Keratinocyte (primary cell): ENCODE data around the gene STBD1. TPM values are rescaled to one million over a fixed set of nuclear protein-coding genes. Genes with fewer than 3 reads are reported as not detected.

Experiments used
- DNase-seq: peaks from one replicate; pipeline ENCODE4 v3.0.0-alpha.2; 2011; ENCODE audit warnings: low read depth, missing footprints, low spot score
- FAIRE-seq: peaks from 2 replicates; lab custom pipeline; 2011; peaks lifted over from hg19 to GRCh38; lab: Jason Lieb, UNC
- H2AFZ ChIP-seq: 2 replicates; pipeline ENCODE4 v1.6.0; 2012; ENCODE audit warnings: low read length, control low read depth, inconsistent platforms; ENCODE audit not compliant: control insufficient read depth
- H3K27ac ChIP-seq: 2 replicates; pipeline ENCODE4 v1.5.1; 2011; ENCODE audit warnings: low read length; ENCODE audit not compliant: control insufficient read depth, insufficient read depth
- H3K27me3 ChIP-seq: 3 replicates; pipeline ENCODE4 v1.6.0; 2011; ENCODE audit warnings: low read length; ENCODE audit not compliant: control insufficient read depth, insufficient read depth; ENCODE audit errors: extremely low read depth
- H3K36me3 ChIP-seq, 2 experiments: 2 replicates in 1 of 2; 3 replicates in 1 of 2; pipeline ENCODE4 v1.5.1; 2011; ENCODE audit warnings: low read length in 2 of 2, mild to moderate bottlenecking in 1 of 2; ENCODE audit not compliant: control insufficient read depth in 2 of 2, insufficient read depth in 2 of 2; ENCODE audit errors: extremely low read depth in 1 of 2
- H3K4me1 ChIP-seq: 3 replicates; pipeline ENCODE4 v1.5.1; 2011; ENCODE audit warnings: low read length; ENCODE audit not compliant: control insufficient read depth, insufficient read depth; ENCODE audit errors: extremely low read depth
- H3K4me2 ChIP-seq: 3 replicates; pipeline ENCODE4 v1.6.0; 2011; ENCODE audit warnings: low read depth, low read length; ENCODE audit not compliant: control insufficient read depth, insufficient read depth; ENCODE audit errors: extremely low read depth
- H3K4me3 ChIP-seq, 3 experiments: fragments of 200-600 bp in 1 of 3; sonication (generic) in 1 of 3; 2 replicates in 2 of 3; 3 replicates in 1 of 3; pipeline ENCODE4 v1.5.1; 2011 to 2016; ENCODE audit warnings: low read length in 3 of 3, mild to moderate bottlenecking in 3 of 3, control low read depth in 2 of 3, inconsistent platforms in 1 of 3, low read depth in 1 of 3, mixed read lengths in 1 of 3, mixed run types in 1 of 3, moderate library complexity in 1 of 3; ENCODE audit not compliant: control insufficient read depth in 2 of 3, insufficient read depth in 2 of 3; ENCODE audit errors: extremely low read depth in 1 of 3
- H3K79me2 ChIP-seq: 2 replicates; pipeline ENCODE4 v1.6.0; 2012; ENCODE audit warnings: low read length; ENCODE audit not compliant: control insufficient read depth, insufficient read depth
- H3K9ac ChIP-seq: 3 replicates; pipeline ENCODE4 v1.6.0; 2011; ENCODE audit warnings: low read length; ENCODE audit not compliant: control insufficient read depth, insufficient read depth; ENCODE audit errors: extremely low read depth
- H3K9me1 ChIP-seq: 3 replicates; pipeline ENCODE4 v1.6.0; 2011; ENCODE audit warnings: low read length; ENCODE audit not compliant: control insufficient read depth, insufficient read depth; ENCODE audit errors: extremely low read depth
- H3K9me3 ChIP-seq: 2 replicates; pipeline ENCODE4 v1.5.1; 2012; ENCODE audit warnings: low read depth, low read length; ENCODE audit not compliant: control insufficient read depth
- H4K20me1 ChIP-seq: 3 replicates; pipeline ENCODE4 v1.6.0; 2011; ENCODE audit warnings: low read length; ENCODE audit not compliant: control insufficient read depth, insufficient read depth; ENCODE audit errors: extremely low read depth
- EZH2 ChIP-seq: IDR thresholded peaks from one replicate; pipeline ENCODE4 v1.6.1; 2012; ENCODE audit warnings: inconsistent platforms, mild to moderate bottlenecking, low read length, moderate library complexity
- dilution Hi-C: fragments of 300-500 bp; cut with MboI; formaldehyde crosslinking; loops from one replicate; pipeline ENCODE4 v1.7.0; 2020; ENCODE audit warnings: low sequenced_read_pairs; ENCODE audit not compliant: extremely low pct_ligation_motif_present
- polyA plus RNA-seq, 5 experiments: library from polyadenylated mRNA; depleted of rRNA in 3 of 5; stranded (reverse) in 3 of 5; stranded (forward) in 1 of 5; unstranded in 1 of 5; fragments of >200 nt; gene quantifications; 1 replicate in 1 of 5; 2 replicates in 3 of 5; 3 replicates in 1 of 5; pipeline versions ENCODE4 v1.2.1 to v1.2.3, GENCODE V29; 2011 to 2012; ENCODE audit warnings: missing spikeins in 2 of 5, low read depth in 1 of 5, low replicate concordance in 1 of 5
- TF ChIP-seq, protein P1 (sequence below), 3 experiments: IDR thresholded peaks in 1 of 3; conservative IDR thresholded peaks in 1 of 3; optimal IDR thresholded peaks in 1 of 3; 2 replicates in 2 of 3; 3 replicates in 1 of 3; pipeline versions ENCODE3 to v1.5.1; 2011; ENCODE audit warnings: low read length in 3 of 3, mild to moderate bottlenecking in 3 of 3, moderate library complexity in 2 of 3, control low read depth in 1 of 3, inconsistent platforms in 1 of 3; ENCODE audit not compliant: insufficient read depth in 2 of 3; ENCODE audit errors: extremely low read depth in 1 of 3

The STBD1 gene
- polyA plus RNA-seq, 1 donor (not counting 4 experiments of a cell fraction or from before 2014, with no cell fraction given), result 0.41 TPM

DNA sequence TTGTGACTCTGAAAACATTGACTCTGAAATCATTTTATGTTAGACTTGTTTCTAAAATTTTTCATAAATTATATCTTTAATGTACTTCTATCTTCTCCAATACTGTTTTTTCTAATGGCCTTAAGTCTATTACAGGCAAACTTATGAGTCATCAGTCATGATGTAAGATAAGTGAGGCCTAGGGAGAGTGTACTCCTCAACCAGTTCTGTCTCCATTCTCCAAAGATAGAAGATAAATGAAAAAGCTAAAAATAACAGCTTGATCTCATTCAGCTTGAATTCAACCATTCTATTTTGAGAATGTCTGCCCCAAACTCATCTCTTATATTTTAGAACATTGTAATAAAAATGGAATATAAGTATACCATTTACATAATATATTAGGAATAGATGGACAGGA is 34.5 kb downstream of the STBD1 start:
- no peaks in the 10 kb centered on the region for H4K20me1 ChIP-seq
- FAIRE-seq (no peak), DNase-seq (no peak)
- H3K27me3 ChIP-seq, result no peaks in the 10 kb centered on the region
- H3K9me1 ChIP-seq, result no peaks in the 10 kb centered on the region
- no peaks in the 10 kb centered on the region for H3K9me3 ChIP-seq
- H3K36me3 ChIP-seq, result no peaks in the 10 kb centered on the region
- no peak for TF ChIP-seq EZH2
- TF ChIP-seq, protein P1, sequence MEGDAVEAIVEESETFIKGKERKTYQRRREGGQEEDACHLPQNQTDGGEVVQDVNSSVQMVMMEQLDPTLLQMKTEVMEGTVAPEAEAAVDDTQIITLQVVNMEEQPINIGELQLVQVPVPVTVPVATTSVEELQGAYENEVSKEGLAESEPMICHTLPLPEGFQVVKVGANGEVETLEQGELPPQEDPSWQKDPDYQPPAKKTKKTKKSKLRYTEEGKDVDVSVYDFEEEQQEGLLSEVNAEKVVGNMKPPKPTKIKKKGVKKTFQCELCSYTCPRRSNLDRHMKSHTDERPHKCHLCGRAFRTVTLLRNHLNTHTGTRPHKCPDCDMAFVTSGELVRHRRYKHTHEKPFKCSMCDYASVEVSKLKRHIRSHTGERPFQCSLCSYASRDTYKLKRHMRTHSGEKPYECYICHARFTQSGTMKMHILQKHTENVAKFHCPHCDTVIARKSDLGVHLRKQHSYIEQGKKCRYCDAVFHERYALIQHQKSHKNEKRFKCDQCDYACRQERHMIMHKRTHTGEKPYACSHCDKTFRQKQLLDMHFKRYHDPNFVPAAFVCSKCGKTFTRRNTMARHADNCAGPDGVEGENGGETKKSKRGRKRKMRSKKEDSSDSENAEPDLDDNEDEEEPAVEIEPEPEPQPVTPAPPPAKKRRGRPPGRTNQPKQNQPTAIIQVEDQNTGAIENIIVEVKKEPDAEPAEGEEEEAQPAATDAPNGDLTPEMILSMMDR (optimal IDR thresholded peaks at IDR 0.05 in 1 of 3, IDR thresholded peaks at IDR 0.05 in 1 of 3, conservative IDR thresholded peaks at IDR 0.05 in 1 of 3; ENCODE audit: extremely low read depth in 1 of 3, insufficient read depth in 2 of 3, low read length in 3 of 3), result no peak
- H3K79me2 ChIP-seq, result no peaks in the 10 kb centered on the region
- dilution Hi-C loops, result no loop called here
- no peak overlapping the region for H3K9ac ChIP-seq
- H2AFZ ChIP-seq, result no peak overlapping the region
- H3K27ac ChIP-seq, result no peak overlapping the region
- H3K4me2 ChIP-seq, result no peak overlapping the region
- H3K4me3 ChIP-seq, result no peak overlapping the region
- no peaks in the 10 kb centered on the region for H3K4me1 ChIP-seq

DNA sequence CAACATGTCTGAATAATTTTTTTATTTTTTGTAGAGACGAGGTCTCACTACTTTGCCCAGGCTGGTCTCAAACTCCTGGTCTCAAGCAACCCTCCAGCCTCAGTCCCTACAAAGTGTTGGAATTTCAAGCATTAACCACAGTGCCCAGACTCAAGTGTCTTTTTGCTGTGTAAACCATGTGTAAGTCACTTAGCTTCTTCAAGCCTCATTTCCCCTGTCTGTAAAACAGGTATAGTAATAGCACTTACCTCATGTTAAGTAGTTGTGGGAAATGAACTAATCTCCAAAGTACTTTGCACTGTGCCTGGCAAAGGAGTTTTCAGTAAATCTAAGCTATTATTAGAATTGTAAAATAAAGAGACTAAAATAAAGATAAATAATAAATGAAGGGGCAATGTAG is 35.7 kb downstream of the STBD1 start:
- Histone ChIP-seq H3K79me2 (no peaks in the 10 kb centered on the region), H3K27ac (no peak overlapping the region)
- dilution Hi-C loops, result no loop called here

More for the DNA sequence above, 35.7 kb downstream of the STBD1 start:
- H3K4me3 ChIP-seq, result no peak overlapping the region
- no peak for TF ChIP-seq EZH2
- TF ChIP-seq, protein P1 (optimal IDR thresholded peaks at IDR 0.05 in 1 of 3, IDR thresholded peaks at IDR 0.05 in 1 of 3, conservative IDR thresholded peaks at IDR 0.05 in 1 of 3; ENCODE audit: extremely low read depth in 1 of 3, insufficient read depth in 2 of 3, low read length in 3 of 3), result no peak
- H3K36me3 ChIP-seq, result no peaks in the 10 kb centered on the region
- no peaks in the 10 kb centered on the region for H3K27me3 ChIP-seq
- no peak overlapping the region for H2AFZ ChIP-seq
- FAIRE-seq, result no peak
- H3K9ac ChIP-seq, result no peak overlapping the region
- no peaks in the 10 kb centered on the region for H3K4me1 ChIP-seq
- H3K4me2 ChIP-seq, result no peak overlapping the region
- H3K9me1 ChIP-seq, result no peaks in the 10 kb centered on the region
- no peak for DNase-seq
- no peaks in the 10 kb centered on the region for H4K20me1 ChIP-seq
- H3K9me3 ChIP-seq, result no peaks in the 10 kb centered on the region
